Testis (tissue), 2 donors: ENCODE data around the gene MEGF11.

Source experiments
- CTCF ChIP-seq, 3 experiments: fragments of 450-650 bp in 2 of 3; fragments of 200-600 bp in 1 of 3; sonication (generic) in 1 of 3; IDR thresholded peaks; one replicate each; pipeline ENCODE4 v1.5.1; 2016 to 2019; ENCODE audit warnings: antibody characterized with exemption in 3 of 3, mild to moderate bottlenecking in 2 of 3, moderate library complexity in 1 of 3
- POLR2A ChIP-seq: fragments of 450-650 bp; IDR thresholded peaks from one replicate; pipeline ENCODE4 v1.6.1; 2017; ENCODE audit warnings: antibody characterized with exemption, mild to moderate bottlenecking, moderate library complexity

- TF ChIP-seq CTCF (IDR thresholded peaks at IDR 0.05) (no peak), POLR2A (no peak)
Observed at GRCh38 chr15:66084704-66085103, 168.8 kb downstream of the MEGF11 start.
